ENCODE measurements around the gene PTRH2.

The PTRH2 gene

DNA sequence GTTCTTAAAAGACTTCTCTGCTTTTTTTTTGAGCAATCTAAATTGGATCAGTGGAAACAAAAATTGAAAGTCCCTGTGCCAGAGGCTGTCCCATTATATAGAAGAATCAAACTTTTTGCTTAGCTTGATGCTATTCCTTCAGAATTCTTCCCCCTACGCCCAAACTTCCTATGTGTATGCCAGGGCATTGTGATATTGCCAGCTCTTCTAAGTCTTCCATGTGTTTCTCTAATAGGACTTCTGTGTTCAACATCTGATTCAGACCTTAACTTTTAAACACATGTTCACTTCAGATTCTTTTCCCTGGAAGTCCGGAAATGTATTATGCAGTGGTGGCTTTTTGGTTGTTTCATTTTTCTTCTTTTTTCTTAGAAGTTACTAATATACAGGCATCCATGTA lies 18.7 kb downstream of the PTRH2 start:
- POLR2A ChIA-PET: interaction anchor here (2.2 kb wide), 1 partner anchor 69 kb away, joined by 6 read pairs; the partner anchor contains the start of gene CLTC
- CTCF ChIA-PET: interaction anchor here (1.0 kb wide), 1 partner anchor 171 kb away, joined by 4 read pairs; no protein-coding TSS in a partner anchor
- no peak overlapping the region for H3K4me3 ChIP-seq (ENCODE audit: low read depth, low read length)
- no peak for DNase-seq (ENCODE audit: low read depth, low spot score)
- TF ChIP-seq, protein P1, sequence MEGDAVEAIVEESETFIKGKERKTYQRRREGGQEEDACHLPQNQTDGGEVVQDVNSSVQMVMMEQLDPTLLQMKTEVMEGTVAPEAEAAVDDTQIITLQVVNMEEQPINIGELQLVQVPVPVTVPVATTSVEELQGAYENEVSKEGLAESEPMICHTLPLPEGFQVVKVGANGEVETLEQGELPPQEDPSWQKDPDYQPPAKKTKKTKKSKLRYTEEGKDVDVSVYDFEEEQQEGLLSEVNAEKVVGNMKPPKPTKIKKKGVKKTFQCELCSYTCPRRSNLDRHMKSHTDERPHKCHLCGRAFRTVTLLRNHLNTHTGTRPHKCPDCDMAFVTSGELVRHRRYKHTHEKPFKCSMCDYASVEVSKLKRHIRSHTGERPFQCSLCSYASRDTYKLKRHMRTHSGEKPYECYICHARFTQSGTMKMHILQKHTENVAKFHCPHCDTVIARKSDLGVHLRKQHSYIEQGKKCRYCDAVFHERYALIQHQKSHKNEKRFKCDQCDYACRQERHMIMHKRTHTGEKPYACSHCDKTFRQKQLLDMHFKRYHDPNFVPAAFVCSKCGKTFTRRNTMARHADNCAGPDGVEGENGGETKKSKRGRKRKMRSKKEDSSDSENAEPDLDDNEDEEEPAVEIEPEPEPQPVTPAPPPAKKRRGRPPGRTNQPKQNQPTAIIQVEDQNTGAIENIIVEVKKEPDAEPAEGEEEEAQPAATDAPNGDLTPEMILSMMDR (IDR thresholded peaks at IDR 0.05; ENCODE audit: insufficient read depth, low read length, missing control alignments): no peak

DNA sequence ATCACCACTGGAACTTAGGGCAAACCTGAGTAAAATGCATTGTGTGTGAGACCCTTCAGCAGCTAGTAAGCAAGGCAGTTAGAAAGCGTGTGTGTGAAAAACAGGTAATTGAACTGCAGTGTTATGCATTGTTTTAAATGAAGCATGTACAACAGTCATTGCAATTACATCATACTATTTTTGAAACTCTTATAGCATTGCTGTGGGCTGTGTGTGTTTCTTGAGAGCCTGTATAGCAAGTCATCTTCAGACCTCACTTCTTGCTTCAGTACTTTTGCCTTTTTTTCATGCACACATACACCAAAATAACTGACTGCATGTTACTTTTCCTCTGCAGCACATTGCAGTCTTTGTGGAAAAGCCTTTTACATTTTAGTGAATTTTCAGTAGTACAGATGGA lies 19.2 kb downstream of the PTRH2 start:
- no peak for DNase-seq (ENCODE audit: low read depth, low spot score)
- no peak overlapping the region for H3K4me3 ChIP-seq (ENCODE audit: low read depth, low read length)
- CTCF ChIA-PET: interaction anchor here (1.0 kb wide), 1 partner anchor 171 kb away, joined by 4 read pairs; no protein-coding TSS in a partner anchor
- POLR2A ChIA-PET: interaction anchor here (2.2 kb wide), 1 partner anchor 68 kb away, joined by 6 read pairs; the partner anchor contains the start of gene CLTC
- TF ChIP-seq, protein P1 (IDR thresholded peaks at IDR 0.05; ENCODE audit: insufficient read depth, low read length, missing control alignments): no peak

DNA sequence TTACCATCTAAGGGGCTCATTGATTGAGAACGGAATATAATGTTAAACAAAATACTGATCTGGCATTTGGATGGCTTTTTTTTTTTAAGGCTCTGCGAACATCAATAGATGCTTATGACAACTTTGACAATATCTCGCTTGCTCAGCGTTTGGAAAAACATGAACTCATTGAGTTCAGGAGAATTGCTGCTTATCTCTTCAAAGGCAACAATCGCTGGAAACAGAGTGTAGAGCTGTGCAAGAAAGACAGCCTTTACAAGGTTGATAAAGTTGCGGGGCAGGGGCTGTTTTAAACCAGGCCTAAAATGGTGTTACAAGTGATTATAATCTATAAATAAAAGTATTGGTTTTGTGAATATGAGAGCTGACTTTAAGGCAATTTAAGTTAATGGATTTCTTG lies 22.3 kb downstream of the PTRH2 start:
- CTCF ChIA-PET: interaction anchor here (1.5 kb wide), 1 partner anchor 8 kb away, joined by 6 read pairs; no protein-coding TSS in a partner anchor
- H3K4me3 ChIP-seq (ENCODE audit: low read depth, low read length): no peak overlapping the region
- TF ChIP-seq, protein P1 (IDR thresholded peaks at IDR 0.05; ENCODE audit: insufficient read depth, low read length, missing control alignments): no peak
- POLR2A ChIA-PET: no interaction called here
- no peak for DNase-seq (ENCODE audit: low read depth, low spot score)

DNA sequence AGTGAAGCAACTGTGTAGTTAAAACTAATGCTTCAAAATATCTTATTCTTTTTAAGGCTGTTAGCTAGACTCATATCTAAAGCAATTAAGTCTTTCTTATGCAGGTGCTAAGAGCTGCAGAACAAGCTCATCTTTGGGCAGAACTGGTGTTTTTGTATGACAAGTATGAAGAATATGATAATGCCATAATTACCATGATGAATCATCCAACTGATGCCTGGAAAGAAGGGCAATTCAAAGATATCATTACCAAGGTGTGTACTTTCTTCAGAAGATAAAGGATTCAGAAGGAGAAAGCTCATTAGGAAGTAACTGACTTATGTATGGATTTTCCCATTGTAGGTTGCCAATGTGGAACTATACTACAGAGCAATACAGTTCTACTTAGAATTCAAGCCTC lies 23.9 kb downstream of the PTRH2 start:
- no peak overlapping the region for H3K4me3 ChIP-seq (ENCODE audit: low read depth, low read length)
- ChIA-PET CTCF (interaction anchor here (1.2 to 1.8 kb wide), 3 partner anchors 12 to 353 kb away, joined by 3 to 8 read pairs (median 3); no protein-coding TSS in a partner anchor), POLR2A (interaction anchor here (0.7 kb wide), 1 partner anchor 9 kb away, joined by 3 read pairs; no protein-coding TSS in a partner anchor)
- TF ChIP-seq, protein P1 (IDR thresholded peaks at IDR 0.05; ENCODE audit: insufficient read depth, low read length, missing control alignments): no peak
- DNase-seq (ENCODE audit: low read depth, low spot score): no peak

DNA sequence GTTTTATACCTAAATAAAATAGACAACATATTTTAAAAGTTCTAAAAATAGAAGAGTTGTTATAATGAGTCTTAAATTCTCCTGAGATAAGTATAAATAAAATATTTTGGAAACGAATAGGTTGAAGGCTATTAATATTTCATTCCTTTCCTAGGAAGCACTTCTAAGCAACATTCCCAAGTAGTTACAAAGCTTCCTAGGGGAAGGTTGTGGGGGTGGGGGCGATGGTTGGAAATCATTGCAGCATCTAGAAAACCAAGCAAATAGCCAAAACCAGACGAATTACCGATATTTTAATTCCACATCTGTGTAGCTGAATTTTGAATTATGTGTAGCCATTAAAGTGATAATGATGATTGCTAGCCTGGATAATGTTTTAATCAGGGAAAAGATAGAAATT lies 26.9 kb downstream of the PTRH2 start:
- POLR2A ChIA-PET: no interaction called here
- CTCF ChIA-PET: no interaction called here
- TF ChIP-seq, protein P1 (IDR thresholded peaks at IDR 0.05; ENCODE audit: insufficient read depth, low read length, missing control alignments): no peak
- H3K4me3 ChIP-seq (ENCODE audit: low read depth, low read length): no peak overlapping the region
- no peak for DNase-seq (ENCODE audit: low read depth, low spot score)

DNA sequence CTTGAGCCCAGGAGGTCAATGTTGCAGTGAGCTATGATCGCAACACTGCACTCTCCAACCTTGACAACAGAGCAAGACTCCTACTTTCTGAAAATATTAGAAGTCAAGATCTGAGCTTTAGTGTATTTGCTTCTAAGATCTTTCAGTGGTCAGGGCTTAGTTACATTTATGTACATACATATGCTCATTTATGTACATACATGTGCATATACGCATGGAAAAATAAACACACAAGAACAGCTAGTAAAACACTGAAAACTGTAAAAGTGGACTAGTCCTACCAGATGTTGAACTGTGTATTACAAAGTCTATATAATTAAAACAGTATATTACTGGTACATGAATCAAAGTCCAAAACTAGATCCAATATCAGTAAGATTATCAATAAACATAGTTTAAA lies 28.3 kb downstream of the PTRH2 start:
- ChIA-PET CTCF (interaction anchor here (1.2 kb wide), 1 partner anchor 10 kb away, joined by 4 read pairs; no protein-coding TSS in a partner anchor), POLR2A (no interaction called here)
- TF ChIP-seq, protein P1 (IDR thresholded peaks at IDR 0.05; ENCODE audit: insufficient read depth, low read length, missing control alignments): no peak
- no peak for DNase-seq (ENCODE audit: low read depth, low spot score)
- no peak overlapping the region for H3K4me3 ChIP-seq (ENCODE audit: low read depth, low read length)
